H9 (cell line): Measurements from ENCODE around the gene SERPINA6. TPM values are rescaled to one million over a fixed set of nuclear protein-coding genes. Genes with fewer than 3 reads are reported as not detected.

Experiments
- DNase-seq: peaks from one replicate; pipeline ENCODE4 v3.0.0-alpha.2; 2017
- H2AFZ ChIP-seq: one replicate; pipeline ENCODE4 v1.6.1; 2013; ENCODE audit warnings: mild to moderate bottlenecking, low read length, control low read depth, moderate library complexity
- H2AK5ac ChIP-seq: 2 replicates; pipeline ENCODE4 v1.6.1; 2013; ENCODE audit warnings: low read length, control low read depth, mixed read lengths; ENCODE audit not compliant: insufficient read length
- H2BK120ac ChIP-seq: one replicate; pipeline ENCODE4 v1.6.1; 2013; ENCODE audit warnings: low read depth, mild to moderate bottlenecking, low read length, control low read depth, inconsistent platforms; ENCODE audit not compliant: poor library complexity, severe bottlenecking
- H2BK12ac ChIP-seq: 2 replicates; pipeline ENCODE4 v1.6.1; 2013; ENCODE audit warnings: low read length, control low read depth, mixed read lengths, low read depth; ENCODE audit not compliant: insufficient read length
- H2BK15ac ChIP-seq: 2 replicates; pipeline ENCODE4 v1.6.1; 2013; ENCODE audit warnings: low read depth, low read length, control low read depth
- H2BK20ac ChIP-seq: one replicate; pipeline ENCODE4 v1.6.1; 2013; ENCODE audit warnings: low read depth, mild to moderate bottlenecking, low read length, control low read depth, inconsistent platforms; ENCODE audit not compliant: poor library complexity, severe bottlenecking
- H2BK5ac ChIP-seq: 2 replicates; pipeline ENCODE4 v1.6.1; 2013; ENCODE audit warnings: low read length, control low read depth, mixed read lengths; ENCODE audit not compliant: insufficient read length
- H3K14ac ChIP-seq: 2 replicates; pipeline ENCODE4 v1.6.1; 2013; ENCODE audit warnings: low read length, control low read depth; ENCODE audit not compliant: insufficient read depth
- H3K18ac ChIP-seq: 2 replicates; pipeline ENCODE4 v1.6.1; 2013; ENCODE audit warnings: low read depth, mild to moderate bottlenecking, mixed read lengths, low read length, control low read depth; ENCODE audit not compliant: insufficient read length
- H3K23ac ChIP-seq: 2 replicates; pipeline ENCODE4 v1.6.1; 2013; ENCODE audit warnings: low read length, control low read depth, mixed read lengths, low read depth; ENCODE audit not compliant: insufficient read length
- H3K23me2 ChIP-seq: 2 replicates; pipeline ENCODE4 v1.6.1; 2013; ENCODE audit warnings: low read depth, mild to moderate bottlenecking, mixed read lengths, low read length, control low read depth; ENCODE audit not compliant: insufficient read length, poor library complexity, severe bottlenecking
- H3K27ac ChIP-seq: 2 replicates; pipeline ENCODE4 v1.5.1; 2013; ENCODE audit warnings: low read length, control low read depth, mixed read lengths, low read depth; ENCODE audit not compliant: insufficient read length
- H3K27me3 ChIP-seq: 2 replicates; pipeline ENCODE4 v1.6.1; 2013; ENCODE audit warnings: low read length, control low read depth, inconsistent platforms; ENCODE audit not compliant: insufficient read depth
- H3K4ac ChIP-seq: 2 replicates; pipeline ENCODE4 v1.6.1; 2013; ENCODE audit warnings: low read depth, mild to moderate bottlenecking, control low read depth, inconsistent platforms, low read length, moderate library complexity
- H3K4me1 ChIP-seq: 2 replicates; pipeline ENCODE4 v1.6.1; 2013; ENCODE audit warnings: low read length, control low read depth, inconsistent platforms; ENCODE audit not compliant: insufficient read depth
- H3K4me2 ChIP-seq: 2 replicates; pipeline ENCODE4 v1.6.1; 2013; ENCODE audit warnings: low read length, control low read depth, mixed read lengths; ENCODE audit not compliant: insufficient read length, insufficient read depth
- H3K56ac ChIP-seq: 2 replicates; pipeline ENCODE4 v1.6.1; 2013; ENCODE audit warnings: low read depth, mild to moderate bottlenecking, mixed read lengths, low read length, control low read depth; ENCODE audit not compliant: insufficient read length
- H3K79me1 ChIP-seq: 2 replicates; pipeline ENCODE4 v1.6.1; 2013; ENCODE audit warnings: low read depth, mild to moderate bottlenecking, moderate library complexity, low read length, control low read depth, inconsistent platforms; ENCODE audit not compliant: insufficient read depth, poor library complexity, severe bottlenecking
- H3K79me2 ChIP-seq: 2 replicates; pipeline ENCODE4 v1.6.1; 2013; ENCODE audit warnings: low read length, control low read depth, inconsistent platforms; ENCODE audit not compliant: insufficient read depth
- H3K9ac ChIP-seq: 2 replicates; pipeline ENCODE4 v1.6.1; 2013; ENCODE audit warnings: low read length, control low read depth, mixed read lengths; ENCODE audit not compliant: insufficient read length; ENCODE audit errors: extremely low read depth
- H3K9me3 ChIP-seq: one replicate; pipeline ENCODE4 v1.6.1; 2013; ENCODE audit warnings: low read depth, low read length, inconsistent platforms; ENCODE audit not compliant: control insufficient read depth
- H3T11ph ChIP-seq: one replicate; pipeline ENCODE4 v1.6.1; 2013; ENCODE audit warnings: mild to moderate bottlenecking, low read length, control low read depth, inconsistent platforms
- H4K20me1 ChIP-seq: one replicate; pipeline ENCODE4 v1.6.1; 2013; ENCODE audit not compliant: control insufficient read depth, insufficient read length, insufficient read depth
- H4K5ac ChIP-seq: 2 replicates; pipeline ENCODE4 v1.6.1; 2013; ENCODE audit warnings: low read depth, mild to moderate bottlenecking, mixed read lengths, low read length, control low read depth; ENCODE audit not compliant: insufficient read length
- H4K8ac ChIP-seq: replicated peaks from 2 replicates; pipeline ENCODE4 v1.6.1; 2013; ENCODE audit warnings: low read length, control low read depth, mixed read lengths, low read depth; ENCODE audit not compliant: insufficient read length
- H4K91ac ChIP-seq: 2 replicates; pipeline ENCODE4 v1.6.1; 2013; ENCODE audit warnings: low read depth, mild to moderate bottlenecking, moderate library complexity, mixed read lengths, low read length, control low read depth; ENCODE audit not compliant: insufficient read length
- H3K27ac Mint-ChIP-seq, 3 experiments: 2 replicates in 2 of 3; 3 replicates in 1 of 3; pipeline ENCODE4 v1.8.0; 2020 to 2021; ENCODE audit warnings: mixed read lengths in 3 of 3, mild to moderate bottlenecking in 1 of 3, moderate library complexity in 1 of 3
- H3K27me3 Mint-ChIP-seq: 2 replicates; pipeline ENCODE4 v1.8.0; 2021; ENCODE audit warnings: low read depth, mild to moderate bottlenecking, moderate library complexity, mixed read lengths
- H3K36me3 Mint-ChIP-seq, 3 experiments: 2 replicates in 2 of 3; 3 replicates in 1 of 3; pipeline ENCODE4 v1.8.0; 2020 to 2021; ENCODE audit warnings: low read depth in 3 of 3, mixed read lengths in 3 of 3; ENCODE audit not compliant: insufficient read depth in 1 of 3
- H3K4me1 Mint-ChIP-seq, 2 experiments: 2 replicates each; pipeline ENCODE4 v1.8.0; 2020; ENCODE audit warnings: mixed read lengths in 2 of 2
- H3K4me3 Mint-ChIP-seq, 2 experiments: 2 replicates in 1 of 2; 3 replicates in 1 of 2; pipeline ENCODE4 v1.8.0; 2020 to 2021; ENCODE audit warnings: mild to moderate bottlenecking in 2 of 2, mixed read lengths in 2 of 2, moderate library complexity in 1 of 2
- H3K9me3 Mint-ChIP-seq, 2 experiments: 2 replicates in 1 of 2; 3 replicates in 1 of 2; pipeline ENCODE4 v1.8.0; 2020; ENCODE audit warnings: mild to moderate bottlenecking in 2 of 2, mixed read lengths in 2 of 2, moderate library complexity in 1 of 2
- WGBS: extraction: QIAGEN DNeasy Blood & Tissue Kit; methylation state at CpG from one replicate; pipeline ENCODE4 v1.1.7; 2013; ENCODE audit warnings: missing lambda C conversion rate, low lambda C conversion rate, mixed read lengths; ENCODE audit not compliant: insufficient read length; ENCODE audit errors: extremely low coverage; 5-methylcytosine and 5-hydroxymethylcytosine counted together
- total RNA-seq: library from RNA; stranded (reverse); gene quantifications from 2 replicates; pipeline ENCODE4 v1.2.1, GENCODE V29; 2021
- TF ChIP-seq, protein P1 (sequence below): fragments of 200-600 bp; sonication (generic); conservative IDR thresholded peaks from 3 replicates; pipeline ENCODE4 v1.8.0; 2021; ENCODE audit warnings: antibody characterized with exemption, mild to moderate bottlenecking

Gene SERPINA6
- total RNA-seq, 1 experiment from 2014 or later = not detected

DNA sequence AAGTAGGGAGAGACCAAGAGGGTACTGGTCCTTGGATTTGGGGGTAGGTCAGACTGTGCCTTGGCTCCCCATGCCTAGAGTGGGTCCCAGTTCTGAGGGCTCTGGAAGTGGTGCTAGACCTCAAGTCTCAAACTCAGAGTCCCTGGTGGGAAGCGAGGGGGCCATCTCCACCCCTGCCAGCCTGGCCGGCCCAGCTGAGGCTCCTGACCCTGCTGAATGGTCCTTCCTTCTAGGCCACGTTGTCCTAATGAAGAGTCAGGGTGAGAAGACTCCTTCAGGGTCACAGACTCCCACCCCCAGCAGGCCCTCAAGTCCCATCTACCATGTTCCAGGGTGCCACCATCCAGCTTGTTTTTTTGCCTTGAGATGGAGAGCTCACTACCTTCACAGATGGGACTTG lies 12.9 kb downstream of the SERPINA6 start:
- TF ChIP-seq, protein P1, sequence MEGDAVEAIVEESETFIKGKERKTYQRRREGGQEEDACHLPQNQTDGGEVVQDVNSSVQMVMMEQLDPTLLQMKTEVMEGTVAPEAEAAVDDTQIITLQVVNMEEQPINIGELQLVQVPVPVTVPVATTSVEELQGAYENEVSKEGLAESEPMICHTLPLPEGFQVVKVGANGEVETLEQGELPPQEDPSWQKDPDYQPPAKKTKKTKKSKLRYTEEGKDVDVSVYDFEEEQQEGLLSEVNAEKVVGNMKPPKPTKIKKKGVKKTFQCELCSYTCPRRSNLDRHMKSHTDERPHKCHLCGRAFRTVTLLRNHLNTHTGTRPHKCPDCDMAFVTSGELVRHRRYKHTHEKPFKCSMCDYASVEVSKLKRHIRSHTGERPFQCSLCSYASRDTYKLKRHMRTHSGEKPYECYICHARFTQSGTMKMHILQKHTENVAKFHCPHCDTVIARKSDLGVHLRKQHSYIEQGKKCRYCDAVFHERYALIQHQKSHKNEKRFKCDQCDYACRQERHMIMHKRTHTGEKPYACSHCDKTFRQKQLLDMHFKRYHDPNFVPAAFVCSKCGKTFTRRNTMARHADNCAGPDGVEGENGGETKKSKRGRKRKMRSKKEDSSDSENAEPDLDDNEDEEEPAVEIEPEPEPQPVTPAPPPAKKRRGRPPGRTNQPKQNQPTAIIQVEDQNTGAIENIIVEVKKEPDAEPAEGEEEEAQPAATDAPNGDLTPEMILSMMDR = no peak
- Histone ChIP-seq H3K4me1 (no peaks in the 10 kb centered on the region), H3K56ac (no peak overlapping the region), H2BK5ac (no peak overlapping the region), H3K9me3 (no peaks in the 10 kb centered on the region), H3K14ac (no peak overlapping the region; the same call in 1 of the 2 replicates), H2BK120ac (no peak overlapping the region), H3K23me2 (no peaks in the 10 kb centered on the region), H3K79me2 (no peaks in the 10 kb centered on the region), H3K4ac (no peak overlapping the region), H3K79me1 (no peaks in the 10 kb centered on the region), H4K91ac (no peak overlapping the region), H3K27me3 (no peaks in the 10 kb centered on the region), H4K20me1 (no peaks in the 10 kb centered on the region), H2BK20ac (no peak overlapping the region), H3T11ph (no peak overlapping the region), H3K23ac (no peak overlapping the region), H2BK12ac (no peak overlapping the region), H4K5ac (no peak overlapping the region), H4K8ac (no peak overlapping the region), H3K4me2 (no peak overlapping the region), H3K18ac (no peak overlapping the region), H2AFZ (no peak overlapping the region), H3K9ac (no peak overlapping the region), H2AK5ac (no peak overlapping the region), H2BK15ac (no peak overlapping the region), H3K27ac (no peak overlapping the region)
- Mint-ChIP-seq H3K4me1 (no peaks in the 10 kb centered on the region), H3K9me3 (peaks cover 14 to 18% of the 10 kb centered on the region in 2 experiments), H3K4me3 (no peak overlapping the region), H3K27me3 (peaks cover 11% of the 10 kb centered on the region), H3K27ac (no peak overlapping the region), H3K36me3 (peaks cover 3 to 8% (median 4%) of the 10 kb centered on the region in 3 experiments; a peak in 4 of 7 replicates)
- no CpG with 5 or more reads among the region's 3 CpGs for WGBS
- DNase-seq = no peak
